ENCODE results near the gene REPS2.
"Not testable (repeated sequence)": the region's sequence is repeated elsewhere in the genome, so short reads cannot be mapped to it uniquely, and the experiment has no call there.

REPS2 gene

DNA sequence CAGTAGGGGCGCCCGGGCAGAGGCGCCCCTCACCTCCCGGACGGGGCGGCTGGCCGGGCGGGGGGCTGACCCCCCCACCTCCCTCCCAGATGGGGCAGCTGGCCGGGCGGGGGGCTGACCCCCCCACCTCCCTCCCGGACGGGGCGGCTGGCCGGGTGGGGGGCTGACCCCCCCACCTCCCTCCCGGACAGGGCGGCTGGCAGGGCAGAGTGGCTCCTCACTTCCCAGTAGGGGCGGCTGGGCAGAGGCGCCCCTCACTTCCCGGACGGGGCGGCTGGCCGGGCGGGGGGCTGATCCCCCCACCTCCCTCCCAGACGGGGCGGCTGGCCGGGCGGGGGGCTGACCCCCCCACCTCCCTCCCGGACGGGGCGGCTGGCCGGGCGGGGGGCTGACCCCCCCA, 18.5 kb downstream of the REPS2 start:
- DNase-seq = not testable (repeated sequence)

DNA sequence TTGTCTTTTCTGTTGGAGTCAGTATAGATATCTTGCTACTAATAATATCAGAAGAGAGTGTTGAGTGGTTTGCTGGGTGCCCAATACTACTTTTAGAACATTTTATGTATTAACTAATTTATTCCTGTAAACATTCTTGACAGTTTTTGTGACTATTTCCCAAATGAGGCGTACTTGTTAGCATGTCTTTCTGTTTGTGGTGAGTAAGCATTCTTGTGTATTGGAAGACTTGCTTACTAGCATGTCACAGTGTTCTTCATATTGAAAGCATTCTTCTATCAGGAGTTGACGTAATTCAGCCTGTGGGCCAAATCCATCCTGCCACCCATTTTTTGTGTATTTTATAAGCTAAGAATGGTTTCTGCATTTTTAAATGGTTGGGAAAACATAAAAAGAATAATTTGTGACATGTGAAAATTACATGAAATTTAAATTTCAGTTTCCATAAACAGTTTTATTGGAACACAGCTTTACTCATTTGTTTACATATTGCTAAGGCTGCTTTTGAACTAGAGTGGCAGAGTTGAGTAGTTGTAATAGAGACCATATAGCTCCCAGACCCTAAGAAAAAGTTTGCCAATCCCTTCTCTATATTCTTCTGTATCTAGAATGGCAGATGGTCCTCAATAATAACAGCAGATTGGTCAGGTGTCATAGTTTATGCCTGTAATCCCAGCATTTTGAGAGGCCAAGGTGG, 20.4 kb downstream of the REPS2 start:
- no peak for DNase-seq

DNA sequence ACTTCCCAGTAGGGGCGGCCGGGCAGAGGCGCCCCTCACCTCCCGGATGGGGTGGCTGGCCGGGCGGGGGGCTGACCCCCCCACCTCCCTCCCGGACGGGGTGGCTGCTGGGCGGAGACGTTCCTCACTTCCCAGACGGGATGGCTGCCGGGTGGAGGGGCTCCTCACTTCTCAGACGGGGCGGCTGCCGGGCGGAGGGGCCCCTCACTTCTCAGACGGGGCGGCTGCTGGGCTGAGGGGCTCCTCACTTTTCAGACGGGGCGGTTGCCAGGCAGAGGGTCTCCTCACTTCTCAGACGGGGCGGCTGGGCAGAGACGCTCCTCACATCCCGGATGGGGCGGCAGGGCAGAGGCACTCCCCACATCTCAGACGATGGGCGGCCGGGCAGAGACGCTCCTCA, 22.3 kb downstream of the REPS2 start:
- DNase-seq = not testable (repeated sequence)

DNA sequence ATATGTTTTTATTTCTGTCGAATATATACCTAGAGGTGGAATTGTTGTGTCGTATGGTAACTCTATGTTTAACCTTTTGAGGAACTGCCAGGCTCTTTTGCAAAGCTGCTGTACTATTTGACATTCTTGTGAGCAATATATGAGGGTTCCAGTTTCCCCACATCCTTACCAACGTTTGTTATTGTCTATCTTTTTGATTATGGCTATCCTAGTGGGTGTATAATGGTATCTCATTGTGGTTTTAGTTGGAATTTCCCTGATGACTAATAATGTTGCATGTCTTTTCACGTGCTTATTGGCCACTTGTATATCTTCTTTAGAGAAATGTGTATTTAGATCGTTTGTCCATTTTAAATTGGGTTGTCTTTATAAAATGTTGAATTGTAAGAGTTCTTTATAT, 24.5 kb downstream of the REPS2 start:
- DNase-seq = no peak

DNA sequence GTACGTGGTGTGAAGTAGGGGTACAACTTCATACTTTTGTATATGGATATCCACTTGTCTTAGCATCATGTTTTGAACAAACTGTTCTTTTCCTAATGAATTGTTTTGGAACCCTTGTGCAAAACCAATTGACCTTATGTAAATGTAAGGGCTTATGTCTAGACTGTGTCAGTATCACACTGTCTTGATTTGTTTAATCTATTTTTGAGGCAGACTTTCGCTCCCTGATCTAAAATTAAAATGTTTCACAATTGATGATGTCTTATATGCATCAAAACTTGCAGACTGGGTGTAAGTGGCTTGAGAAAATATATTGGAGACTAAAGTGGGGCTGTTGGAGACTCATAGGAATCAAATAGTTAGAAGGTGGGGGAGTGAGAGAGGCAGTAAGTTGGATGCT, 25.2 kb downstream of the REPS2 start:
- no peak for DNase-seq

DNA sequence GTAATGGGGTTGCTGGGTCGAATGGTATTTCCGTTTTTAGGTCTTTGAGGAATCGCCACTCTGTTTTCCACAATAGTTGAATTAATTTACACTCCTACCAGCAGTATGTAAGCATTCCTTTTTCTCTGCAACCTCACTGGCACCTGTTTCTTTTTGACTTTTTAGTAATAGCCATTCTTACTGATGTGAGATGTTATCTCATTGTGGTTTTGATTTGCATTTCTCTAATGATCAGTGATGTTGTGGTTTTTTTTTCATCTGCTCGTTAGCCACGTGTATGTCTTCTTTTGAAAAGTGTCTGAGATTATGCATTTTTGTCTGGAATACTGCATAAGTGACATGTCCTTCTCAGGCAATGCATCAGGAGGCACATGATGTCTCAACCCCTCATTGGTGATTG, 28.8 kb downstream of the REPS2 start:
- no peak for DNase-seq

DNA sequence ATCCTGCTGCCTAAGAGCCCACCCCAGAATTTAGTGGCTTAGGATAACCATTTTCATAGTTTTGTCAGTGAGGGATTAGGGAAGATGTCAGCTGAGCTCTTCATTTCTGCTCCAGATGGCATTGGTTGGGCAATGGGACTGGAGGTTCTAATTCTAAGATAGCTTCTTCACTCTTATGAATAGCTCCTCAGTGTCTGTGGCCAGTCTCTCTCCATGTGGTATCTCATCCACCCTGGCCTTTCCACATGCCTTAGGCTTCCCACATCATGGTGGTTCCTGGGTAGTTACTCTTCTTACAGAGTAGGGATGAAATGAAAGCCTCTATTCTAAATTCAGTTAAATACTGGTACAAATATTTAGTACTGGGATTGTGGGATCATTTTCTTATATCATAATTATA, 31.3 kb downstream of the REPS2 start:
- no peak for DNase-seq

DNA sequence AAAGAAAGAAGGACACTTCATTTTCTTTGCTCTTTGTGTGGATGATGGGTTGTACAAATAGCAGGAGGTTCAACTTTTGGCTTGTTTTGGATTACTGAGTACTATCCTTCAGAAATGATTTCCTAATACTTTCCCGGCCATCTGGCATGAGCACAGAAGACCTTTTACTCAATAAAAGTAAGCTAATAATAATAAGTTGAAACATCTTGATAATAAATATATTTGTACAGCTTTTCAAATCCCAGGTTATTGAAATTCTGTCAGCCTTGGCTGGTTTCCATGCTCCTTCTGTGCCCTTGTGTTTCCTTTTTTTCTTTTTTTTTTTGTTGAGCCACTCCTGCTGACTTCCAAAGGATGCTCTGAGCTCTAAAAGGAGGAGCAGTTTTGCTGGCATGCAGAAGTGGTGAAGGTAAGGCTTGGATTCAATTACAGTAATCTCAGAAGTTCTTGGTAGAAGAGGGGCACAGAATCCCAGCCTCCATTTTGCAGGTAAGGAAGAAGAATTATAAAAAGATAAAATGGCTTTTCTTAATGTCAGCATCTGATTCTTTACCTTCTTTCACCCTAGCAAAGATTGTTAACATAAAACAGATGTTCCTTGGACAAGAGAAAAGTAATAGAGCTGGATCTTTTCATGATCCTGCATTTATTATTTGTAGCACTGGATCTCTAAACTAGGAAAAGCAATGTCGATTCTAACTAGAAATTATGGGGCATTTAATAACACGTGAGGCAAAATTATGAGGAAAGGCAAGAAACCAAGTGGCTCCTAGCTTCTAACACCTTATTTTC, 31.9 kb downstream of the REPS2 start:
- DNase-seq = no peak

DNA sequence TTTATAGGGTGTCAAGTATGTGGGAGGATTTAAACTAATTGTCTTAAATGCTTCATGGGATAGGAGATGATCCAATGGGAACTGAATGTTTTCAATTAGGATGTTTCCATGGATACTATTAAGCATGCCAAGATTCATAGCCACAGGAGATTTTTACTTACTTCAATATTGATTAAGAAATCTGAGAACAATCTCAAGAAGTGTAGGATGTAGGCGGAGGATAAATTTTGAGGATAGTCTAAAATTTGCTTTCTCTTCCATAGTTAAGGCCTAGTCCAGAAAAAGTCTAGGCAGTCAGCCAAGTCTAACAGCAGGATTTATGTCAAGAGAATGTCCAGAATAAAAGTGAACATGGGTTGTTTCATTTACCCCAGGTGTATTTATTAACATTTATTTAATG, 32.8 kb downstream of the REPS2 start:
- no peak for DNase-seq

DNA sequence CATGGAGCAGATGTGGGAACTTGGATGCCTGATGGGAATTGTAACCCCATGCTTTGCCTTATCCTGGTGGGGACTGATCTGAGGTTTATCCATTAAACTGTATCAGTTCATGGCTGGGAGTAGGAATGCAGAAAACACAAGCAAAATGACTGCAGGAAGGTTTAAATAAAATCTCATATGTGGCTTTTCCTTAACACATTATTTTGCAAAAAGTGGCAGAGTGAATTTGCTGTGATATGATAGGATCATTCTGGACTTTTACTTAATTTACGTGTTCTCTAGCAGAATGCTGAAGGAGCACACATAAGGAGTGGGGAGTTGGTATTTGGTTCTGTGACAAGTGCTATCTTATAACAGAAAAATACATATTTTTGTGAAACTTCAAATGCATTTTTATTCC, 34.8 kb downstream of the REPS2 start:
- no peak for DNase-seq

DNA sequence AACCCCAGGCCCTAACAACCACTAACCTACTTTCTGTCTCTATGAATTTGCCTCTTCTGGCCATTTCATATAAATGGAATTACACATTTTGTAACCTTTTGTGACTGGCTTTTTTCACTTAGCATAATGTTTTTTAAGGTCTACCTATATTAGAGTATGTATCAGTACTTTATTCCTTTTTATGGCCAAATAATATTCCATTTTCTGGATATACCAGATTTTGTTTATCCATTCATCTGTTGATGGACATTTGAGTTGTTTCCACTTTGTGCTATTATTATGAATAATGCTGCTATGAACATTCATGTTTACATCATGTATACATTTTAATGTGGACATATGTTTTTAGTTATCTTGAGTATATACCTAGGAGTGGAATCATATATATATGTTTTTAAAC, 35.5 kb downstream of the REPS2 start:
- no peak for DNase-seq

DNA sequence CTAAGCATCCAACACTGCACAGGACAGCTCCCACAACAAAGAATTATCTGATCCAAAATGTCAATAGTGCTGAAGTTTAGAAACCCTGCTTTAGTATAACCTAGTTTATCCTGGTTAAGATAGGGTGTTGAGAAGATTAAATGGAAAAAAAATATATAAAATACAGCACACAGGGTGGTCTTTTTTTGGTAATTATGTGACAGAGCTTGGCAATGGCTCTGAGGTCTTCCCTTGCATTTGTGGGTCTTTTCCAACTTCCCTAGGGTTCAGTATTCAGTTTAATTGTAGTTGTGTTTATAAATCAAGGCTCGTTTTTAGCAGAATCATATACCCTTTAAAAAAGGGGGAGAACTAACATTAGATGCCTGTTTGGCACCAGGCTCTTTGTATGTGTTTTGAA, 36.6 kb downstream of the REPS2 start:
- DNase-seq = no peak

DNA sequence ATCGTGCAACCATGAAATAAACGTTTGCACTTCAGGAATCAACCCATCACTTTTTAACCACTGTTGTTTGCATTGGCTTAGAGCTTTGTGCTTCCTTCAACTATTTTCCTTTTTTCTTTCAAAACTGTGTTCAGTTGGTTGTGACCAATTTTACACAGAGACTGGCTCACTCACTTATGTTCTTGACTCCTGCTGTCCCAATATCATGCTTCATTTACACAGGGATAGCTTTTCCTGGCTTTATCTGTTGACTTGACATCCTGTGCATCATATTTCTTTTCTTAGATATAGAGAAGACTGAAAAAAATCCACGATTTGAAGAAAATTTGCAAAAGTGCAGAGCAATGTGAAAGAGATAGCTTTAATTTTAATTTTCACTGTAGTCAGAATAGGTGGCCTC, 38.8 kb downstream of the REPS2 start:
- no peak for DNase-seq

DNA sequence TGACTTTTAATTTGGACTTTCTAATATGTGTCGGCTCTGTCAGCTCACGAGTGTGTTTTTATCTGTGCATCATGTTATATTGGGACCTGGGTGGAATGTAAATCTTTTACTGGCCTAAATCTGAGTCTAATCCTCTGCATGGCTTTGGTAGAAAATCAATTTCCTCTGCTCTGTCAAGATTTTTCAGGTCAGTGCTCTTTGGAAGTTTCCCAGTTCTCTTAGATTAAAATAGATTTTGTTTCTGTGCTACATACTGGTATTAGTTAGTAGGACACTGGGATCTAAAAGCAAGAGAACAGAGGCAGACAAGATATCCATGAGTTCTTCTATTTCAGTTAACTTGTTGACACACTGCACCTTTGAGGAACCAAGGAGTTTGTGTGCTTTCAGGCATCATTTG, 39.7 kb downstream of the REPS2 start:
- DNase-seq = no peak

DNA sequence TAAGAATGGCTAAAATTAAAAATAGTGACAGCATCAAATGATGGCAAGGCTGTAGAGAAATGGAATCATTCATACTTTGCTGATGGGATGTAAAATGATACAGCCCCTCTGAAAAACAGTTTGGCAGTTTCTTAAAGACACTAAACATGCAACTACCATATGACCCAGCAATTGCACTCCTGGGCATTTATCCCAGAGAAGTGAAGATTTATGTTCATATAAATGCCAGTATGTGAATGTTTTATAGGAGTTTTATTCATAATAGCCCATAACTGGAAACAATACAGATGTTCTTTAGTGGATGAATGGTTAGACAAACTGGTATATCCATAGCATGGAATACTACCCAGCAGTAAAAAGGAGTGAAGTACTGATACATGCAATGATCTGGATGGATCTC, 43.3 kb downstream of the REPS2 start:
- no peak for DNase-seq

DNA sequence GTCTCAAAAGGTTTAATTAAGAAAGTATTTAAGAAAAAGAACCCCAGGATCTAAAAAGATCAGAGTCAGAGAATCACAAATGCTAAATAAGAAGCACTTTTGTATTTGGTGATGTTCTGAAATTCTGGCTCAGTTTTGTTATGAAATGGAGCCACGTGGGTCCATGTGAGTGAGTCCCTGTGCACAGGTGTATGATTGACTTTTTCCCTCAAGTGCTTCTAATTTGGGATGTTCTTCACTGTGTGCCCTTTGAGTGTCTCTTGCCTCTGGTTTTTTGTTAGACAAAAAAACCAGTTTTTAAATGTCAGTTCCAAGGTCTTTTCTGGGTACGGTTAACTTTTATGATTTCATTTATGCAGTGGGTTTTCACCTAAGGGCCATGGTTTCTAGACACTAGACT, 44.4 kb downstream of the REPS2 start:
- no peak for DNase-seq

DNA sequence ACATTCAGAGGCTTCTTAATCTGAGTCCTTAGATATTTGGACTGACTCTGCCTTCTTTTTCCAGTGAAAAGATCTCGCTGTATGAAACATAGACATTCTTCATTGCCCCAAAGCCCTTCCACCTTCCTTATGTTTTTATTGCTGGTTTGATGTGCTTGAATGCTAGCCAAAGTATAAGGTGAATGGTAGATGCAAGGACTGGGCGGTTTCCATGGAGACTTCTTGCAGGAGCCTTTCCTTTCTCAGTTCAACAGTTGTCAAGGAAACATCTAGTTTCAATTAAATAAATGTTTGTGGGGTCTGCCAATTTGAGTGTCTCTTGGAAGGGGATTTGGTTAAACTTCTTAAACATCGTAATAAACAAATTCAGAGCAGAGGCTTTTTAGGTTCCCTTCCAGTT, 46.0 kb downstream of the REPS2 start:
- no peak for DNase-seq

DNA sequence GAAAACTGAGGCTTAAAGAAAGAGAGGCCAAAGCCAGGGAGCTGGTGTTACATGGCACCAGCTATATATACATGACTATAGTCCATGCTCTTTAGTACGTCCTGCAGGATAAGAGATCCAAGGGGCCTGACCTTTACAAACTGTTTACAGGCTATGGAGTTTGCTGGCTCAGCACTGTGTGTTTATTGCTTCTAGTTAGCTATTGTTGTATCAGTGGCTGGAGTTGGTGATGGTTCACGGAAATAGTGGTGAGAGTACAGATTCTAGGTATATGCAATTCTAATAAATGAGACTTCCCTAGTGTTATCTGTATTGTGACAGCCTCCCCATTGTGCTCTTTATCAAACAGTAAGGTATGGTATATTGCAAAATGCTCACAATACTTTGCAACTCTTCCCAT, 46.5 kb downstream of the REPS2 start:
- no peak for DNase-seq

DNA sequence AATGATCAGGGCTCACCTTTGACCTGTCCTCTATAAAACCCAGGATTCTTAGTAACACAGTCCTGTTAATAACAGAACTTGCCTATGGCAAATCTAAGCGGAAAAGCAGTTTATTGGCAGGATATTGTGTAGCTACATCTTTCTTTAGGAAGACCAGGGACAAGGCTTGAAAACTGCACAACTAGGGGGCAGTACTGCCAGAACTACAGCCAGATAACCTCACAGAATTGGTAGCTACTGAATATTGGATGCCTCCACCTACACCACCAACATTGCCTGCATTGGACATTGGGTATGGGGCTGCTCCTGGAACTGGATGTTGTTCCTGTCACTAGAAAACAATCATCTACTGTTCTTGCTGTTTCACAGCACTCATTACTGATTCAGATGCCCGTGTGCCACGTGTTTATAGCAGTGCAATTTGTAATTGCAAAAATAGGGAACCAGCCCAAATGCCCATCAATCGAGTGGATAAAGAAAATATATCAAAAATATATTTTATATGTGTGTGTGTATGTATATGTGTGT, 47.4 kb downstream of the REPS2 start:
- DNase-seq = no peak

DNA sequence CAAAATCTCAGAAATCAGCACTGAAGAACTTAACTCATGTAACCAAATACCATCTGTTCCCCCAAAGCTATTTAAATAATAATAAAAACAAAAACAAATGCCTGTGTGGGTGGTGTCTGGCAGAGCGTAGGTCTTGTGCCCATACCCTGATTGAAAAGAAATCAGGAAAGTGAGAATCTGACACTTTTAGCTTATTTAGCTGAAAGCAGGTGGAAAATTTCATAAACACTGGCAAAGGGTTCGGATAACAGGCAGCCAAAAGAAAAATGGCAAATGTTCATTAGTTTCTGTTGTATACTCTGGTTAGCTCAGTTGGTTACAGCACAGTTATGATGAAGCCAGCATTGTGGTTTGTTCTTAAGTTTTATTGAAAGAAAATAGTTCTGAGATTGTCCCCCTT, 48.3 kb downstream of the REPS2 start:
- DNase-seq = no peak

DNA sequence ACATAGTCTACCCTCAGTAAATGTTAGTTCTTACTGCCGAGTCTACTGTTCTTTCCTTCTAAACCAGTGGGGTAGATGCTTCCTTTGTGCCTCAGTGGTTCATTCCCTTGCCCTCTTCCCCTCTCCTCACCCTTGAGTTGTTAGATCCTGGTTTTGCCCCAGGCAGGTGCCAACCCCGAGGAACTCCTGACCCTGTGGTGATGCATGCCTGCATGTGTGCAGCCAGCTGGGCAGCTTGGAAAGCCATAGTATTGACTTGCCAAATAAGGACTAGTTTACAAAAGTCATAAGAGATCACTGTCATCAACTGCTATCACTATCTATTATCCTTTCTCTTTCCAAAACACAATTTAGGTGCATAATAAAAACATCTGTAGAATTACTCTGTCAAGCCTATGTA, 50.9 kb downstream of the REPS2 start:
- no peak for DNase-seq

DNA sequence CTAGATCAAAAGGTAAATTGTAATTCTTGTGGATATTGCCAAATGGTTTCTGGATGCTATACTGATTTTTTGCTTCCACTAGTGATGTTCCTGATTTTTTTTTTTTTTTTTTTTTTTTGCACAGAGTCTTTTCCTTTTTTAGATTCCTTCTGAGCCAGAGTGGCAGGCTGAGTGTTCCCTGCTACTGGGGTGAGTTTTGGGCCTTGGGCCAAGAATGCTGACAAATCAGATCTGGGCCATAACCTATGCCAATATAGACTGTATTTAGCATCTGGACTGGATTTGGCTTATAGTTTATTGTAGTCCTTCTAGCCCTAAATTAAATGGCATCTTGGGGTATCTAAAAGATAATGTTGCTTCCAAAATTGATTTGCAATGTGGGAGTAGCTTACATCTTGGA, 52.8 kb downstream of the REPS2 start:
- no peak for DNase-seq

DNA sequence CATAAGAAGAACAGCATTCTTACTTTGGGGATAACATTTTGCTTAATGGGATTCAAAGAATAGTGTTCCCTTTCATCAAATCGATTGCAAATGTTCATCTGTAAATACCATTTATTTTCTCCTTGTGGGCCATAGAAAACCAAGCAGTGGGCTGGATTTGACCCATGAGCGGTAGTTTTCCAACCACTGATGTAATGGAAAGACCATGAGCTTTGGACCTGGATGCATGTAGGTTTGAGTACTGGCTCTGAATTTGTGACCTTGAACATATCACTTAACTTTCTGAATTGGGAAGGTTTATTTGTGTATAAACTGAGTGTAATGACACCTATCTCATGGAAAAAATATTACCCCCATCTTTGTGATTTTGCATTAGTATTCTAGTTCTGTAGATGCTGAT, 54.3 kb downstream of the REPS2 start:
- DNase-seq = no peak

DNA sequence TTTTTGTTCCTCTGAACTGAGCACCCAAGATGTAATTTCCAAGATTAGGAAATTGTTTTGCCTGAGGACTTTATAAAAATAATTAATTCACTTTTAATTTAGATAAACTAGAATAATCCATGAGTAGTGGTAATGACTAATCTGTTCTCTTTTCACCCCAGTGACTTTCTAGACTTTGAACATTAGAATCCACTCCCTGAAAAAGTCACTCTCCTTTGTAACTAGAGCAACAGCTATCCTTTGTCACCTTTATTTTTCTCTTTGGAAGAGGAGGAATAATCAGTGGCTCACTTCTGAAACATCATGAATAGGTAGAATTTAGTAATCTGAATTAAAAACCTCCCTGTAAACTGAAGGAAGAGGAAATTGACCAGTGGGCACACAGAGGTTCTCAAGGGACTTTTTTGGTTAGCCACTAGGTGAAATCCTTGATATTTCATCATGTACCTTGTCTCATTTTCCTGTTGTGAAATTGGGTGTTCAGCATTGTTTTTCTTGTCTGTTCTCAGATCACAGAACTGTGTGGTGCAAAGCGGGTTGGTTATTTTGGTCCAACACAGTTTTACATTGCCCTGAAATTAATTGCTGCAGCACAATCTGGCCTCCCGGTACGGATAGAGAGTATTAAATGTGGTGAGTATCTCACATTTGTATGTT, 59.4 kb downstream of the REPS2 start:
- no peak for DNase-seq
